HG03045 (cell line): ENCODE measurements around the gene UBE3D.
"Not testable (repeated sequence)": the region's sequence is repeated elsewhere in the genome, so short reads cannot be mapped to it uniquely, and the experiment has no call there.

Experiments used
- ATAC-seq: cut with Tn5 transposase; IDR thresholded peaks from one replicate; pipeline ENCODE4 v1.9.1; 2021; ENCODE audit warnings: mild to moderate bottlenecking, moderate library complexity; ENCODE audit not compliant: unreplicated experiment

UBE3D gene

DNA sequence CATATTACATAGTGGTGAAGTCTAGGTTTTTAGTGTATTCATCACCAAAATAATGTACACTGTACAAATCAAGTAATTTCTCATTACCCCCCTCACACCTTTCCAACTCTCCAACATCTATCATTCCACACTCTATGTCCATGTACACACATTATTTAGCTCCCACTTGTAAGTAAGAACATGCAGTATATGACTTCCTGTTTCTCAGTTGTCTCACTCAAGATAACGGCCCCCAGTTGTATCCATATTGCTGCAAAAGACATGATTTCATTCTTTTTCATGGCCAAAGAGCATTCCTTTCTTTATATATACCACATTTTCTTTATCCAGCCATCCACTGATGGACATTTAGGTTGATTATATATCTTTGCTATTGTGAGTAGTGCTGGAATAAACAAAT is 86.0 kb downstream of the UBE3D start:
- no peak for ATAC-seq

- no peak for ATAC-seq
Observed at GRCh38 chr6:82978362-82978945, 87.2 kb downstream of the UBE3D start.

GRCh38 chr6:82976179-82976578 is 89.5 kb downstream of the UBE3D start:
- no peak for ATAC-seq

DNA sequence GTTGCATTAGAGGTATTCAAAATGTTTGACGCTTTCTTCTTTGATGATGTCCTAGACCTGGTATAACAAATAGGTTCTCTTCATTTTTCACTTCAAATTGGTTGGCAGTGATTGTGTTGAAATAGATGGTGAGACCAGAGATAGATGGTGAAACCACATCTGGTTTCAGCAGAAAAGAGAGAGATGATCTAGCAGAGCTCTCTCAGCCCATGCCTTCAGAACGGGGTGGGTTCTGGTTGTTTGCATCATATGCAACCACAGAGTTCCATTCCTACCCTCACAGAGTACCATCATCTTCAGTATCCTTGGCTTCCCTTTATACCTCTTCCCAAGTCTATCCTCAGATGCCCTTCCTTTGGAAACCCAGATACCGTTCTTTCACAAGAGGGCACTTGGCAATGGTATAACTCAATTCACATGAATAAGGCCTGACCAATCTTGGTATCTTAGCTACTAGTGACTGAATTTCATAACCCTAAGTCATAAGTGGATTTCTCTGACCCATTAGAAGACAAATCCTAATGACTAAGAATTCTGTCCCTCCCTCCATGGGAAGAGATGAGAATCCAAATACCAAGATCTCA is 93.7 kb downstream of the UBE3D start:
- no peak for ATAC-seq

DNA sequence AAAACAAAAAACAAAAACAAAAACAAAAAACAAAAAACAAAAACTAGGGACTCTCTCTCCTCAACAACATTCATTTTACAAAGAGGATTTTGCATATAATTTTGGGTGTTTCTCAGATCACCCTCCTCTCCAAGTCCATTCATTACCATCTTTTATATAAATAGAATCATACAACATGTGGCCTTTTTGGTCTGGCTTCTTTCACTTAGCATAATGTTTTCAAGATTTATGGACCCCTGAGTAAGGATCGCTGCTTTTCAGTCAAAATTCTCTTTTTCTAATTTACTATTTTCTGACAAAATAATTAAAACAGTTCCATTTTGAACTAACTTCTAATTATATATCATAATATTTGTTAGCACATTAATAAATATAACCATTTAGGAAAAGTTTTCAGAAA is 94.8 kb downstream of the UBE3D start:
- ATAC-seq, result no peak

GRCh38 chr6:82968708-82969107 is 96.9 kb downstream of the UBE3D start:
- ATAC-seq, result no peak

- no peak for ATAC-seq
Observed at GRCh38 chr6:82963191-82963925, 102.3 kb downstream of the UBE3D start.

GRCh38 chr6:82959385-82959941 is 106.2 kb downstream of the UBE3D start:
- no peak for ATAC-seq

GRCh38 chr6:82958551-82958950 is 107.1 kb downstream of the UBE3D start:
- ATAC-seq, result no peak

- ATAC-seq, result no peak
Observed at GRCh38 chr6:82957868-82958245, 107.8 kb downstream of the UBE3D start.

DNA sequence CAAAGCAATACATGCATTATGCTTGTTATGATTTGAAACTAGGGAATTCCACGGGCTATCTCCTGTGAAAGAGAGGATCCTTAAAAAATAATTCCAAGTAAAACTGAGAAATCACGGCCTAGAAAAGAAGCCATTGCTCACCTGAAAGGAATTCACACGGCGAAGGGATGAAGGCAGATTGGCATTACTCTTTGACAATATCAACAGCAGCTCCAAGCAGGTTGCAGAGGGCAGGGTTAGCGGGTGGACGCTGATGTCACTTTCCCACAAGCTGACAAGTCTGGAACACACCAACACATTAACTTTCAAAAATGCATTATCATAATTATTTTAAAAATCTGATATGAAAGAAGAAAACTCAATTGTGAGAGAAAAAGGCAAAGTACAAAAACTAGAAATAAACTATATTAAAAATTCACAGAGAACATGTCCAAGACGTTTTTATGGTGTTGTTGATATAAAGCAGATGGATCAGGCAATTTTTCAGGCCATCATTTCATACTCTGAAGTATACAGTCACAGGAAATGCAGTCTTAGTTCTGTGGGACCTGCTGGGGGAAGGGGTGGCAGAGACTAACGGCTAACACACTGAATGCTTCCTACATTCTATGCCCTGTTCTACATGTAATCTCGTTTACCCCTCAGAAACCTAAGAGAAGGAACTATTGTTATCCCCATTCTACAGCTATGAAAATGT is 108.3 kb downstream of the UBE3D start:
- no peak for ATAC-seq

GRCh38 chr6:82955841-82956240 is 109.8 kb downstream of the UBE3D start:
- no peak for ATAC-seq

DNA sequence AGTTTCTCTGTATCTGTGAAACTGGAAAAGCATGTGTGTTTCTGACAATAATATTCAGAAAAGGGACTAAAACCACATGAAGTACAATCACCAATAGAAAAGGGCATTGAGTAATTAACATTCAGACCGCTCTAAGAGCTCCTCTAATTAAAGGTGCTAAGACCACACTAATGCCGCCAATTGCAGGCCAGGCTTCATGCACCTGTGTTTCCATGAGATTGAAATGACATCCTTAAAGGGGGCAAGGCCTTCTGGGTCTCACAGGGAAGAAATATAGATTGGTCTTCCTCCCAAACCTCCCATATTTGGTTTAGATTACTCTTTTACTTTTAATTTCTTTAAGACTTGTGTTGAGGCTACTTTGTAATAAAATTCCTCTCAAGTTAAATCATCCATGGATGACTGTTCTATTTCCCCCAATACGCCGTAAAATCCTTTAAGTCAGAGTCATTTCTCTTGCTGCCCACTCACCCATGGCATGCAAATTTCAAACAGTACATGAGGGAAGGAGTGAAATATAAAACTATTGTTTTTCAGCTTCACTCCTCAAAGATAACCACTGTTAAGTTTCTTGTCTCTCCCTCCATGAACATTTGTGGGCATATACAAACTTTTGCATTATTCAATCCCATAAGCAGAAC is 110.6 kb downstream of the UBE3D start:
- ATAC-seq, result no peak

- ATAC-seq, result no peak
Observed at GRCh38 chr6:82954356-82954755, 111.3 kb downstream of the UBE3D start.

- ATAC-seq, result no peak
Observed at GRCh38 chr6:82953871-82954270, 111.8 kb downstream of the UBE3D start.

- no peak for ATAC-seq
Observed at GRCh38 chr6:82951935-82952334, 113.7 kb downstream of the UBE3D start.

- ATAC-seq, result no peak
Observed at GRCh38 chr6:82951389-82951788, 114.3 kb downstream of the UBE3D start.

- not testable (repeated sequence) for ATAC-seq
Observed at GRCh38 chr6:82930915-82931314, 134.7 kb downstream of the UBE3D start.

- ATAC-seq, result no peak
Observed at GRCh38 chr6:82924799-82925535, 140.7 kb downstream of the UBE3D start.

- ATAC-seq, result no peak
Observed at GRCh38 chr6:82921258-82921657, 144.4 kb downstream of the UBE3D start.
